Non-pigmented ciliary epithelial cell (primary cell): ENCODE measurements around the gene HSDL1.

ENCODE experiments used
- DNase-seq: peaks from one replicate; pipeline ENCODE4 v3.0.0-alpha.2; 2010; ENCODE audit warnings: low read depth

HSDL1 gene

GRCh38 chr16:84176192-84177053, 31.4 kb upstream of the HSDL1 start:
- no peak for DNase-seq

- no peak for DNase-seq
Measured at GRCh38 chr16:84175350-84176081, 30.5 kb upstream of the HSDL1 start.

- DNase-seq = no peak
Measured at GRCh38 chr16:84174396-84174795, 29.4 kb upstream of the HSDL1 start.

GRCh38 chr16:84169765-84170310, 24.9 kb upstream of the HSDL1 start:
- DNase-seq = no peak

GRCh38 chr16:84166796-84167695, 22.1 kb upstream of the HSDL1 start:
- no peak for DNase-seq

- no peak for DNase-seq
Measured at GRCh38 chr16:84165746-84166145, 20.8 kb upstream of the HSDL1 start.

- DNase-seq = no peak
Measured at GRCh38 chr16:84161801-84162200, 16.8 kb upstream of the HSDL1 start.

- no peak for DNase-seq
Measured at GRCh38 chr16:84161037-84161436, 16.1 kb upstream of the HSDL1 start.

- DNase-seq = no peak
Measured at GRCh38 chr16:84159800-84160199, 14.8 kb upstream of the HSDL1 start.

GRCh38 chr16:84159007-84159406, 14.0 kb upstream of the HSDL1 start:
- DNase-seq = no peak

- no peak for DNase-seq
Measured at GRCh38 chr16:84156342-84156784, 11.4 kb upstream of the HSDL1 start.

- DNase-seq = no peak
Measured at GRCh38 chr16:84155771-84156170, 10.8 kb upstream of the HSDL1 start.

- DNase-seq = no peak
Measured at GRCh38 chr16:84155226-84155625, 10.2 kb upstream of the HSDL1 start.

GRCh38 chr16:84153660-84154214, 8.8 kb upstream of the HSDL1 start:
- DNase-seq = no peak

GRCh38 chr16:84150926-84151325, 5.9 kb upstream of the HSDL1 start:
- no peak for DNase-seq

- DNase-seq = no peak
Measured at GRCh38 chr16:84144209-84144858, 643 bp downstream of the HSDL1 start.

GRCh38 chr16:84143784-84144199, 1.2 kb downstream of the HSDL1 start:
- no peak for DNase-seq

- DNase-seq = no peak
Measured at GRCh38 chr16:84143081-84143480, 1.9 kb downstream of the HSDL1 start.

GRCh38 chr16:84141143-84141670, 3.8 kb downstream of the HSDL1 start:
- DNase-seq = no peak

- DNase-seq = no peak
Measured at GRCh38 chr16:84139628-84140258, 5.2 kb downstream of the HSDL1 start.
